PC-3 (cell line): Measurements from ENCODE around the gene LNX2. TPM values are rescaled to one million over a fixed set of nuclear protein-coding genes. Genes with fewer than 3 reads are reported as not detected.
A peak's percentile ranks its signal among the peaks of the same experiment; 100 is the strongest.

ENCODE experiments used
- ATAC-seq: fragments of 200-7000 bp; cut with Tn5 transposase; 2 replicates; pipeline ENCODE4 v1.9.1; 2020; ENCODE audit warnings: mild to moderate bottlenecking, moderate library complexity
- BruUV-seq: library from RNA; stranded (reverse); fragments of 400-500 nt; replicated peaks from 2 replicates; lab custom pipeline; 2021; lab: Mats Ljungman, UMichigan
- CTCF ChIA-PET: fragments of 300-600 bp; sonication (Branson Sonifier 250); formaldehyde crosslinking; loops from one replicate; lab custom pipeline; 2022; ENCODE audit warnings: antibody characterized with exemption; lab: Charles Lee
- POLR2A ChIA-PET: fragments of 300-600 bp; sonication (Branson Sonifier 250); formaldehyde crosslinking; loops from one replicate; lab custom pipeline; 2022; ENCODE audit warnings: antibody characterized with exemption; ENCODE audit not compliant: unreplicated experiment; lab: Charles Lee
- DNase-seq: peaks from one replicate; pipeline ENCODE4 v3.0.0-alpha.2; 2015
- H2AFZ ChIP-seq: fragments of 300-600 bp; sonication (generic); 2 replicates; pipeline ENCODE4 v1.6.0; 2016; ENCODE audit warnings: antibody characterized with exemption, low read length
- H3F3A ChIP-seq: fragments of 300-600 bp; sonication (generic); one replicate; pipeline ENCODE4 v1.6.0; 2017; ENCODE audit warnings: antibody characterized with exemption, low read length, control low read depth, mild to moderate bottlenecking; ENCODE audit not compliant: unreplicated experiment
- H3K27ac ChIP-seq: fragments of 300-600 bp; sonication (generic); 2 replicates; pipeline ENCODE4 v1.5.1; 2016; ENCODE audit warnings: mild to moderate bottlenecking, low read length
- H3K27me3 ChIP-seq: fragments of 300-600 bp; sonication (generic); 2 replicates; pipeline ENCODE4 v1.6.1; 2016; ENCODE audit warnings: low read length, mixed read lengths
- H3K36me3 ChIP-seq: fragments of 300-600 bp; sonication (generic); 2 replicates; pipeline ENCODE4 v1.6.1; 2016; ENCODE audit warnings: low read depth, mixed run types, low read length, mixed read lengths
- H3K4me1 ChIP-seq: fragments of 300-600 bp; sonication (generic); 2 replicates; pipeline ENCODE4 v1.5.1; 2016; ENCODE audit warnings: low read length; ENCODE audit not compliant: insufficient read depth
- H3K4me2 ChIP-seq: fragments of 300-600 bp; sonication (generic); 2 replicates; pipeline ENCODE4 v1.6.0; 2016; ENCODE audit warnings: low read length
- H3K4me3 ChIP-seq: fragments of 300-600 bp; sonication (generic); 2 replicates; pipeline ENCODE4 v1.5.1; 2016; ENCODE audit warnings: mild to moderate bottlenecking, low read length, mixed read lengths
- H3K79me2 ChIP-seq: fragments of 300-600 bp; sonication (generic); 2 replicates; pipeline ENCODE4 v1.6.1; 2017; ENCODE audit warnings: low read length, mixed read lengths
- H3K9ac ChIP-seq: fragments of 300-600 bp; sonication (generic); 2 replicates; pipeline ENCODE4 v1.6.0; 2016; ENCODE audit warnings: mild to moderate bottlenecking, low read length
- H3K9me2 ChIP-seq: fragments of 300-600 bp; sonication (generic); replicated peaks from 2 replicates; pipeline ENCODE4 v1.6.1; 2016; ENCODE audit warnings: mixed run types, low read length, mixed read lengths
- H3K9me3 ChIP-seq: fragments of 300-600 bp; sonication (generic); 2 replicates; pipeline ENCODE4 v1.6.1; 2016; ENCODE audit warnings: low read length, mixed read lengths
- H4K20me1 ChIP-seq: fragments of 300-600 bp; sonication (generic); 2 replicates; pipeline ENCODE4 v1.6.1; 2016; ENCODE audit warnings: low read length, mixed read lengths
- CTCF ChIP-seq: fragments of 300-600 bp; sonication (generic); conservative IDR thresholded peaks from 2 replicates; pipeline ENCODE4 v1.5.1; 2017; ENCODE audit warnings: antibody characterized with exemption, low read depth, mild to moderate bottlenecking, low read length
- EZH2 ChIP-seq: fragments of 300-600 bp; sonication (generic); IDR thresholded peaks from one replicate; pipeline ENCODE4 v1.6.1; 2017; ENCODE audit warnings: antibody characterized with exemption, mild to moderate bottlenecking, low read length; ENCODE audit not compliant: unreplicated experiment
- EZH2phosphoT487 ChIP-seq: fragments of 300-600 bp; sonication (generic); IDR thresholded peaks from 2 replicates; pipeline ENCODE4 v1.6.1; 2018; ENCODE audit warnings: mild to moderate bottlenecking, antibody characterized with exemption, low read length, borderline replicate concordance
- intact Hi-C: fragments of 100-400 bp; cut with micrococcal nuclease; formaldehyde crosslinking; loops from 2 replicates; pipeline ENCODE4 v1.9.0; 2023
- total RNA-seq: library from RNA; depleted of rRNA; stranded (reverse); fragments of >200 nt; gene quantifications from 2 replicates; pipeline ENCODE4 v1.2.3, GENCODE V29; 2014

Gene LNX2
- total RNA-seq, 1 experiment from 2014 or later, result 6.0 TPM

GRCh38 chr13:27666951-27667350 lies 46.6 kb upstream of the LNX2 start:
- DNase-seq (no peak), ATAC-seq (no peak)
- H3K4me3 ChIP-seq, result no peak overlapping the region
- intact Hi-C loops, result loop anchor here (5.0 to 10.0 kb wide), 2 partner anchors 98 to 295 kb away; no protein-coding TSS in a partner anchor
- no peaks in the 10 kb centered on the region for H3K36me3 ChIP-seq
- no peaks in the 10 kb centered on the region for H3F3A ChIP-seq
- no peaks in the 10 kb centered on the region for H3K9me2 ChIP-seq
- no peaks in the 10 kb centered on the region for H4K20me1 ChIP-seq
- H3K27ac ChIP-seq, result no peak overlapping the region
- no peak overlapping the region for H2AFZ ChIP-seq
- H3K79me2 ChIP-seq, result no peaks in the 10 kb centered on the region
- H3K9me3 ChIP-seq, result no peaks in the 10 kb centered on the region
- POLR2A ChIA-PET, result no interaction called here
- TSS peak; percentile 42 for BruUV-seq
- no peak overlapping the region for H3K4me2 ChIP-seq
- no peak overlapping the region for H3K9ac ChIP-seq
- no peaks in the 10 kb centered on the region for H3K4me1 ChIP-seq
- CTCF ChIA-PET, result interaction anchor here (0.6 kb wide), 1 partner anchor 1594 kb away, joined by 8 read pairs; no protein-coding TSS in a partner anchor
- no peaks in the 10 kb centered on the region for H3K27me3 ChIP-seq
- TF ChIP-seq CTCF (no peak), EZH2phosphoT487 (no peak), EZH2 (no peak)

GRCh38 chr13:27665761-27666160 lies 45.4 kb upstream of the LNX2 start:
- Histone ChIP-seq H3K9ac (no peak overlapping the region), H3K36me3 (no peaks in the 10 kb centered on the region), H4K20me1 (no peaks in the 10 kb centered on the region), H3K79me2 (no peaks in the 10 kb centered on the region), H3K4me2 (no peak overlapping the region), H2AFZ (no peak overlapping the region), H3K27me3 (no peaks in the 10 kb centered on the region), H3K4me3 (no peak overlapping the region), H3K4me1 (no peaks in the 10 kb centered on the region), H3K9me2 (no peaks in the 10 kb centered on the region), H3K27ac (no peak overlapping the region), H3F3A (no peaks in the 10 kb centered on the region), H3K9me3 (no peaks in the 10 kb centered on the region)
- BruUV-seq, result no TSS peak
- ChIA-PET CTCF (interaction anchor here (1.1 kb wide), 1 partner anchor 116 kb away, joined by 3 read pairs; no protein-coding TSS in a partner anchor), POLR2A (no interaction called here)
- TF ChIP-seq EZH2phosphoT487, result no peak
- TF ChIP-seq EZH2, result no peak
- TF ChIP-seq CTCF, result no peak
- intact Hi-C loops, result loop anchor here (2.0 to 10.0 kb wide), 3 partner anchors 99 to 293 kb away; no protein-coding TSS in a partner anchor
- ATAC-seq (no peak), DNase-seq (no peak)

GRCh38 chr13:27665333-27665732 lies 45.0 kb upstream of the LNX2 start:
- H4K20me1 ChIP-seq, result no peaks in the 10 kb centered on the region
- peak; percentile 59 for TF ChIP-seq CTCF
- no peak for TF ChIP-seq EZH2
- no peaks in the 10 kb centered on the region for H3K4me1 ChIP-seq
- no peak overlapping the region for H3K4me2 ChIP-seq
- H3F3A ChIP-seq, result no peaks in the 10 kb centered on the region
- no TSS peak for BruUV-seq
- H3K9me3 ChIP-seq, result no peaks in the 10 kb centered on the region
- ChIA-PET POLR2A (no interaction called here), CTCF (interaction anchor here (1.1 kb wide), 1 partner anchor 115 kb away, joined by 3 read pairs; no protein-coding TSS in a partner anchor)
- H3K27ac ChIP-seq, result no peak overlapping the region
- no peak overlapping the region for H2AFZ ChIP-seq
- no peaks in the 10 kb centered on the region for H3K79me2 ChIP-seq
- H3K4me3 ChIP-seq, result no peak overlapping the region
- H3K36me3 ChIP-seq, result no peaks in the 10 kb centered on the region
- intact Hi-C loops, result loop anchor here (2.0 to 10.0 kb wide), 3 partner anchors 99 to 293 kb away; no protein-coding TSS in a partner anchor
- H3K27me3 ChIP-seq, result no peaks in the 10 kb centered on the region
- DNase-seq, result peak; percentile 35
- no peak overlapping the region for H3K9ac ChIP-seq
- H3K9me2 ChIP-seq, result no peaks in the 10 kb centered on the region
- no peak for ATAC-seq
